Measurements from ENCODE around the gene MCF2L2.

MCF2L2 gene

GRCh38 chr3:183360971-183361624 is 67.3 kb downstream of the MCF2L2 start:
- no peak for DNase-seq

DNA sequence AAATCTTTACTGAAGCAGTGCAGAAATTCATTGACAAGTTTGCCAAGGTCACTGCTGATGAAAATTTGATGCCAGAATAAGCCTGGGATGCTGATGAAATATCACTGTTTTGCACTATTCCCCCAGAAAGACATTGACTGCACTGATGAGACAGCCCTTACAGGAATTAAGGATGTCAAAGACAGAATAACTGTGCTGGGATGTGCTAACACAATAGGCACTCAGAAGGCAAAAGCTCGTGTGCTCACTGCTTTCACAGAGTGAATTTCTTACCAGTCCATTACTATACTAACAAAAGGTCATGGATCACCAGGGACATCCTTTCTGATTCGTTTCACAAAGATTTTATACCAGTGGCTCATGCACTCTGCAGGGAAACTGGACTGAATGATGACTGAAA is 69.4 kb downstream of the MCF2L2 start:
- no peak for DNase-seq

- DNase-seq, result no peak
Observed at GRCh38 chr3:183357564-183358079, 70.8 kb downstream of the MCF2L2 start.

GRCh38 chr3:183356920-183357319 is 71.5 kb downstream of the MCF2L2 start:
- no peak for DNase-seq

GRCh38 chr3:183354874-183355273 is 73.5 kb downstream of the MCF2L2 start:
- no peak for DNase-seq

GRCh38 chr3:183354325-183354831 is 74.0 kb downstream of the MCF2L2 start:
- DNase-seq, result no peak

GRCh38 chr3:183353421-183353820 is 75.0 kb downstream of the MCF2L2 start:
- no peak for DNase-seq

DNA sequence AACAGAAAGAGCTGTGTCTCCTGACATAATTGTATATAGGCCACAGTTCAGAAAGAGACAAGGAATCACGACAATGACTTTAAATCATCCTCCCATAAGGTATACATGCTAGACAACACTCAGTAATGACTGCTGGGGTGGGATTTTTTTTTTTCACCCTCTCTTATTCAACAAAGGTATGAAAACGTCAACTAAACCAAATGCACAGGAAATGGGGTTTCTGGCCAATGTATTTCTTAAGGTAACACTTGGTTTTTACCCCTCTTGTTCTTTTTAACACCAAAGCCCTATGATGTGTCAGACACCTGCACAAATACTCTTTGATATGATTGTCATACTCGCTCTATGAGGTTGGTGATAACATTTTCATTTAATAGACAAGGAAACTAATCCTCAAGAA is 78.3 kb downstream of the MCF2L2 start:
- DNase-seq, result no peak

DNA sequence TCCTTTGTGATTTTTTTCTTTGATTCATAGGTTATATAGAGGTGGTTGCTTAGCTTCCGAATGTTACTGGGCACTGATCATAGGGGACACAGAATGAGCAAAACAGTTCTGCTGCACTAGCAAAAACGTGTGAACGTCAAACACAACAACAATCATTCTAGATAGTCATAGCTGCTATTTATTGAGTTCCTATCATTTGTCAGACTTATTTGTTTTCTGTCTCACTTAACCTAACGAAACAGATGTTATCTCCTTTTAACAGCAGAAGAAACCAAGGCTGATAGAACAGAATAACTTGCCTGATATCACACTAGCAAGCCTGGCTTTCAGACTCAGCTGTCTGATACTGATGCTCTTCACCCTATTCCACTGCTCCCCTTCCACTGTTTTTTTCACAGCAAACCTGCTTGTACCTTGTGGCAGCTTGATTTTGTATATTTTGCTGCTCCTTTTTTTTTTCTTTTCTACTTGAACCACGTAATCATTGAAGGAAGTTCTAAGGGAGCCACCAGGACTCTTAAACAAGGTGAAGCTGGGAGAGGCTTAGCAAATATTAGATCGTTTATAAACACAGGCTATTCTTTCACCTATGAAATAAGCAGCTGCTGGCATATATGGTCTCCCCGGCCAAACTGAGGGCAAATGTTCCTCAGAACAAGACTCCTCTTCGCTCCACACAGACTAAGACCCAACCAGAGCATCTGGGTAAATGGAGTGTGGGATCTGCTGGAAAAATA is 78.8 kb downstream of the MCF2L2 start:
- no peak for DNase-seq

DNA sequence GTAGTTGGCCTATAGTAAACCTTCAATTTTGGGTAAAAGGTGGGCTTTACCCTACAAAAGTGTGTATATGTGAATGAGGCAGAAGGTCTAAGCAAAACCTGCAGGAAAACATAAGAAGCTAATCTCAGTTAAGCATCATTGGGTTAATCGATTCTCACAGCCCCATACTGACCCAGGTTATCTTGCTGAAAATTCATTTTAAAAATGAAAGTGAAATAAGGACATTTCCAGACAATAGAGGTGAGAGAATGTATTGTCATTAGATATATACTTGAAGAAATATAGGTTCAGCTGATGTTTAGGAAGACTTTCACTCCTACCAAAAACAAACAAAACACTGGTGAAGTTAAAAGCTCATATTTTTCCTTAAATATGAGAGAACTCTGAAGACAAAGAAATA is 85.6 kb downstream of the MCF2L2 start:
- no peak for DNase-seq

GRCh38 chr3:183341545-183342288 is 86.7 kb downstream of the MCF2L2 start:
- DNase-seq, result no peak

DNA sequence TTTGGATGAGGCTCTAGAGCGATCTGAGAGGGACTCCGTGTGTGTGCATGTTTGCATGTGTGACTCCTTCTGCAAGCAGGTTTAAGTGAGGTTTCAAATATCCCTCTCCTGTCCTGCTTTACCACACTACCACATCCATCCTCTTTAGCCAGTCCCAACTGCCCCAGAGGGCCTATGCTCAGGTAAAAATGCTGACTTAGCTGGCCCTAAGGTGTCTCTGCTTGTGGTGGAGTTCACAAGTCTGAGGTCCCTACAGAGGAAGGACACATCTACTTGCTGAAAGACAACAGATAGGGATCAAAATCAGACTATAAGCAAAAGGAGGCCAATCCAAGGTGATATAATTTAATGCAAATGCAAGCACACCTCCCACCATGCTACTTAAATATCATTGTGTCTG is 88.2 kb downstream of the MCF2L2 start:
- DNase-seq, result no peak

DNA sequence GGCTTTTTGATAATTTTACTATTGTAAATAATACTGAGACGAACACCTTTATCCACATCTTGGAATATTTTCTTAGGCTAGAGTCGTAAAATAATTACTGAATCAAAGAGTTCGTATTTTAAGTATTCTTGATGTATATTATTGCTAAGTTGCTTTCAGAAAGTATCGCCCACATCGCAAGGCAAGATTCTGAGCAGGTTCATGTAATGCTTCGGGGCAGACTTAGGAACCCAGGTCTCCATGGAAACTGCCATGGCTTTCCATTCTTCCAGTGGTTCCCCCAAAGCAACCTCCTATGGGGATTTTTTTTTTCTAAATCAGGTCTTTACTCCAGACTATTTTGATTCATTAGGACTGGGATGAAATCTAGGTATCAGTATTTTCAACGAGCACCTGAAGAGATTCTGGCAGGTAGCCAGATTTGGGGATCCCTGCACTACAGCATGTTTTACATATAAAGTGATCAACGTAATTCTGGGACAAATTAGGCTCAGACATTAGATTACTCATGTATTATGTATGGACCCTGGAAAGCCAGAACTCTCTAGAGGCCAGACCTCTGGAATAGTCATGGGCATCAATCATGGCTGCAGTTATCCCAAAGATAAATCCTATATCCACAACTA is 88.8 kb downstream of the MCF2L2 start:
- DNase-seq, result no peak

DNA sequence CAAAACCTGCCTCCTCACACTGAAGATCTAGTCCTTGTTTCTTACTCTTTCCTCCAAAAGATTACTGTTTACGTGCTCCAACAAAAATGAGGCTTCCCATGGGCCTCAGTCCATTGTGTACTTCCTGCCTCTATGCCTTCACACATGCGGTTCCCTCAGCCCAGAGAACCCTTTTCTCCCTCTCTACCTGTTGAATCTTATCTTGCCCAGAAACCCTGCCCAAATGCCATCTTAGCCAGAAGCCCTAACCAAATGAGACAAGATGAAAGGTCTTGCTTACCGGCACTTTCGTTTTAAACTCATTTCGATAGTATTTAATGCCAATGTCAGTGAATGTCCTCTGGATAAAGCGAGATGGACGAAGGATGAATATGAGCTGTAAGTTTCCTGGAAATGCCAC is 89.9 kb downstream of the MCF2L2 start:
- no peak for DNase-seq

- no peak for DNase-seq
Observed at GRCh38 chr3:183332487-183332886, 95.9 kb downstream of the MCF2L2 start.

- DNase-seq, result no peak
Observed at GRCh38 chr3:183331498-183331897, 96.9 kb downstream of the MCF2L2 start.

GRCh38 chr3:183330881-183331280 is 97.5 kb downstream of the MCF2L2 start:
- DNase-seq, result no peak

DNA sequence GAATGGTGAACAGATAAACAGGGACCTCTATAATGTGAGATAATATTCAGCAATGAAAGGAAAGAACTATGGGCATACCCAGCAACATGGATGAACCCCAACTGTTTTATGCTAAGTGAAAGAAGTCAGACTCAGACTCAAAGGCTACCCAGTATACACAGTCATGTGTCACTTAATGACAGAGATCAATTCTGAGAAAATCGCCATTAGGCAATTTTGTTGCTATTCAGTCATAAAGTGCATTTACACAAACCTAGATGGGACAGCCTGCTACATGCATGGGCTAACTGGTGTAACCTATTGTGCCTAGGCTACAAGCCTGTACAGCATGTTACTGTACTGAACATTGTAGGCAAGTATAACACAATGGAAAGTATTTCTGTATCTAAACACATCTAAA is 98.9 kb downstream of the MCF2L2 start:
- no peak for DNase-seq

DNA sequence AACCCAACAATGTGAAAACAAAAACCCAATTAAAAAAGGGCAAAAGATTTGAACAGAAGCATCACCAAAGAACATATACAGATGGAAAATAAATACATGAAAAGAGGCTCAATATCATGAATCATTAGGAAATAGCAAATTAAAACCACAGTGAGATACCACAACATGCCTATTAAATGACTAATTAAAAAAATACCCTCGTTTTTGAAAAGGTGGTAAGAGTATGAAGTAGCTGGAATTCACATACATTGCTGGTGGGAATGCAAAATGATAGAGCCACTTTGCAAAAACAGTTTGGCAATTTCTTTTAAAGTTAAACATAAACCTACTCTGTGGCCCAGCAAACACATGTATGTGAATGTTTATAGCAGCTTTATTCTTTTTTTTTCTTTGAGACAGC is 99.6 kb downstream of the MCF2L2 start:
- no peak for DNase-seq

DNA sequence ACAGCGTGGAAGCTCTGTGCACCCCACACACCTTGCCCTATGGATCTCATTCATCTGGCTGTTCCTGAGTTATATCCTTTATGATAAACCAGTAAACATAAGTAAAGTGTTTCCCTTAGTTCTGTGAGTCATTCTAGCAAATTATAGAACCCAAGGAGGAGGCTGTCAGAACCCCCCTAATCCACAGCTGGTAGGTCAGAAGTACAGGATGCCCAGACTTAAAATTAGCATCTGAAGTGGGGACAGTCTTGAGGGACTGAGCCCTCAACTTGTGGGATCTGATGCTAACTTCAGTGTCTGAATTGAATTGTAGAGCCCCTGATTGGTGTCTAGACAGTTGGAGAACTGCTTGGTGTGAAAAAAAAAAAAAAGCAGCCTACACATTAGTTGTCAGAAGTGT is 100.3 kb downstream of the MCF2L2 start:
- DNase-seq, result no peak

GRCh38 chr3:183327343-183327742 is 101.1 kb downstream of the MCF2L2 start:
- DNase-seq, result no peak

DNA sequence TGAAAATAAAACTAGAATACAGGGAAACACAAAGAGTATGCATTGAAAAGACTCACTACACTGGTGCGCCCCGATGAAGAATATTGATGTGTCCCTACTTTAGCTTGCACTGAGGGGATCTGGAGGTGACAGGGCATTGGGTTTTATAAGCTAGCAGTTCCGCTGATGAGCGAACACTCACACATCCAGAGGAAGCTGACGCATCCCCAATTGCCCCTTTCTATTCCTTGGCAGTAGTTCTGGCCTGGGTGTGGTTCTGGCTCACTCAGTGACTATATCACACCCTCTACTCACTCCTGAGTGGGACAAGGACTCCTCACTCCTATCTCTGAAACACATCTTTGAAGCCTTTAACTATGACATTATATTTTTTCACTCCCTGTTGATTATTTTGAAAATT is 104.3 kb downstream of the MCF2L2 start:
- no peak for DNase-seq

DNA sequence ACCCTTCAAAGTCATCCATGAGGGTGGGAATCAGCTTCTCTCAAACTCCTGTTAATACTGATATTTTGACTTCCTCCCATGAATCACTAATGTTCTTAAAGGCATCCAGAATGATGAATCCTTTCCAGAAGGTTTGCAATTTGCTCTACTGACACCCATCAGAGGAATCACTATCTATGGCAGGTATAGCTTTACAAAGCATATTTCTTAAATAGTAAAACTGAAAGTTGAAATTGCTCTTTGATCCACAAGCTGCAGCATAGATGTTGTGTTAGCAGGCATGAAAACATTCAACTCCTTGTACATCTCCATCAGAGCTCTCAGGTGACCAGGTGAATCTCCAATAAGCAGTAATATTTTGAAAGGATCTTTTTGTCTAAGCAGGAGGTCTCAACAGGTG is 109.0 kb downstream of the MCF2L2 start:
- no peak for DNase-seq

All from T-helper 9 cell (primary cell).